K562 (cell line): Measurements from ENCODE around the gene EGFL7. TPM values are rescaled to one million over a fixed set of nuclear protein-coding genes. Genes with fewer than 3 reads are reported as not detected.

Source experiments
- ATAC-seq: fragments of 200-7000 bp; cut with Tn5 transposase; 3 replicates; pipeline ENCODE4 v1.9.1; 2020; ENCODE audit warnings: moderate library complexity
- BruUV-seq: library from RNA; stranded (reverse); fragments of 400-500 nt; replicated peaks from 2 replicates; lab custom pipeline; 2021; lab: Mats Ljungman, UMichigan
- CTCF ChIA-PET: fragments of 300-600 bp; formaldehyde crosslinking; extraction: SDS; loops from one replicate; lab custom pipeline; 2021; ENCODE audit warnings: low intra/inter-chr PET ratio; lab: Yijun Ruan, JAX
- POLR2A ChIA-PET: fragments of 300-600, 350-650 bp; sonication (Branson Sonifier 250); formaldehyde crosslinking; extraction: SDS; loops from one replicate; lab custom pipeline; 2021; ENCODE audit warnings: antibody characterized with exemption, inconsistent platforms; lab: Yijun Ruan, JAX
- DNase-seq, 4 experiments: peaks; one replicate each; pipeline versions ENCODE4 v3.0.0 to v3.0.0-alpha.2; 2011 to 2018; ENCODE audit warnings: low spot score in 3 of 4, mixed read lengths in 3 of 4; ENCODE audit errors: extremely low read depth in 1 of 4
- FAIRE-seq: peaks from 2 replicates; lab custom pipeline; 2011; peaks lifted over from hg19 to GRCh38; lab: Jason Lieb, UNC
- H2AFZ ChIP-seq: 2 replicates; pipeline ENCODE4 v1.6.0; 2011; ENCODE audit warnings: low read depth, low read length, control low read depth, inconsistent platforms
- H3K27ac ChIP-seq: fragments of 200-600 bp; 3 replicates; pipeline ENCODE4 v1.8.0; 2011; ENCODE audit warnings: low read depth, mild to moderate bottlenecking, control low read depth, inconsistent platforms, low read length, moderate library complexity, mixed read lengths; ENCODE audit errors: extremely low read depth
- H3K27me3 ChIP-seq, 2 experiments: fragments of 300-600 bp in 1 of 2; 2 replicates in 1 of 2; 3 replicates in 1 of 2; pipeline versions ENCODE4 v1.6.0 to v1.8.0; 2011; ENCODE audit warnings: inconsistent platforms in 2 of 2, low read length in 2 of 2, mild to moderate bottlenecking in 1 of 2, mixed read lengths in 1 of 2, moderate library complexity in 1 of 2; ENCODE audit not compliant: control insufficient read depth in 2 of 2, insufficient read depth in 2 of 2
- H3K36me3 ChIP-seq: fragments of 300-600 bp; 3 replicates; pipeline ENCODE4 v1.8.0; 2011; ENCODE audit warnings: mild to moderate bottlenecking, low read length, inconsistent platforms; ENCODE audit not compliant: control insufficient read depth, insufficient read depth
- H3K4me1 ChIP-seq, 2 experiments: fragments of 200-600 bp in 1 of 2; replicated peaks in 1 of 2; 2 replicates in 1 of 2; 3 replicates in 1 of 2; pipeline versions ENCODE4 v1.5.1 to v1.8.0; 2011; ENCODE audit warnings: inconsistent platforms in 2 of 2, low read length in 2 of 2, mild to moderate bottlenecking in 1 of 2, mixed read lengths in 1 of 2, moderate library complexity in 1 of 2; ENCODE audit not compliant: control insufficient read depth in 2 of 2, insufficient read depth in 2 of 2
- H3K4me2 ChIP-seq: 2 replicates; pipeline ENCODE4 v1.6.1; 2011; ENCODE audit warnings: low read length, control low read depth, inconsistent platforms, mixed read lengths; ENCODE audit not compliant: insufficient read depth
- H3K4me3 ChIP-seq: fragments of 200-600 bp; sonication (generic), shearing (Covaris generic); 2 replicates; pipeline ENCODE4 v1.5.1; 2016; ENCODE audit warnings: control low read depth, inconsistent platforms
- H3K79me2 ChIP-seq: fragments of 200-600 bp; 3 replicates; pipeline ENCODE4 v1.8.0; 2011; ENCODE audit warnings: low read length, inconsistent platforms; ENCODE audit not compliant: control insufficient read depth, insufficient read depth
- H3K9ac ChIP-seq, 2 experiments: 2 replicates each; pipeline versions ENCODE4 v1.6.0 to v1.6.1; 2011; ENCODE audit warnings: low read depth in 2 of 2, low read length in 2 of 2, control low read depth in 1 of 2, inconsistent platforms in 1 of 2, mild to moderate bottlenecking in 1 of 2, mixed read lengths in 1 of 2; ENCODE audit not compliant: insufficient read depth in 1 of 2
- H3K9me1 ChIP-seq: one replicate; pipeline ENCODE4 v1.6.0; 2011; ENCODE audit warnings: inconsistent platforms, mild to moderate bottlenecking, low read length, moderate library complexity; ENCODE audit not compliant: control insufficient read depth, insufficient read depth
- H3K9me3 ChIP-seq: replicated peaks from 2 replicates; pipeline ENCODE4 v1.5.1; 2011; ENCODE audit warnings: low read depth, low read length, inconsistent platforms; ENCODE audit not compliant: control insufficient read depth, insufficient read depth
- H4K20me1 ChIP-seq: replicated peaks from 2 replicates; pipeline ENCODE4 v1.6.1; 2011; ENCODE audit warnings: low read length, inconsistent platforms, mixed read lengths; ENCODE audit not compliant: control insufficient read depth, insufficient read depth
- CC2D1A ChIP-seq: fragments of 450-650 bp; IDR thresholded peaks from 2 replicates; pipeline ENCODE4 v1.6.1; 2017; ENCODE audit warnings: mild to moderate bottlenecking
- FOXK1 ChIP-seq: sonication (generic); formaldehyde crosslinking; IDR thresholded peaks from 2 replicates; pipeline ENCODE4 v1.8.0; 2022; ENCODE audit warnings: missing genetic modification reagents, mild to moderate bottlenecking, borderline replicate concordance
- FOXP4 ChIP-seq: sonication (generic); formaldehyde crosslinking; IDR thresholded peaks from 2 replicates; pipeline ENCODE4 v1.8.0; 2022; ENCODE audit warnings: mild to moderate bottlenecking, missing genetic modification reagents, borderline replicate concordance
- GABPB2 ChIP-seq: fragments of 250-450 bp; sonication (Bioruptor Pico); conservative IDR thresholded peaks from 2 replicates; pipeline ENCODE4 v1.5.1; 2021; ENCODE audit warnings: mild to moderate bottlenecking
- HMGXB4 ChIP-seq: sonication (generic); formaldehyde crosslinking; IDR thresholded peaks from 2 replicates; pipeline ENCODE4 v1.8.1; 2023; ENCODE audit warnings: mild to moderate bottlenecking, missing genetic modification reagents
- KLF1 ChIP-seq: fragments of 450-650 bp; IDR thresholded peaks from 2 replicates; pipeline ENCODE4 v1.6.1; 2016; ENCODE audit warnings: missing genetic modification characterization, missing compliant biosample characterization
- MECOM ChIP-seq: fragments of 250-450 bp; sonication (Bioruptor Pico); IDR thresholded peaks from 2 replicates; pipeline ENCODE4 v1.8.0; 2022; ENCODE audit warnings: inconsistent platforms
- SRSF9 ChIP-seq: fragments of 200-400 bp; formaldehyde crosslinking; IDR thresholded peaks from 2 replicates; pipeline ENCODE4 v1.6.1; 2017; ENCODE audit warnings: low read depth, low read length, borderline replicate concordance
- VEZF1 ChIP-seq: fragments of 200-800 bp; sonication (Bioruptor generic); IDR thresholded peaks from 2 replicates; pipeline ENCODE4 v1.6.1; 2017; ENCODE audit warnings: missing genetic modification characterization, missing compliant biosample characterization
- ZBTB7A ChIP-seq: IDR thresholded peaks from 2 replicates; pipeline ENCODE4 v1.6.1; 2011; ENCODE audit warnings: low read depth, mild to moderate bottlenecking, low read length, moderate library complexity, borderline replicate concordance; ENCODE audit not compliant: control insufficient read depth
- ZBTB8A ChIP-seq: fragments of 450-650 bp; IDR thresholded peaks from 2 replicates; pipeline ENCODE4 v1.6.1; 2018; ENCODE audit warnings: mild to moderate bottlenecking, moderate library complexity; ENCODE audit not compliant: partially characterized antibody
- ZBTB9 ChIP-seq: fragments of 450-650 bp; formaldehyde crosslinking; IDR thresholded peaks from 2 replicates; pipeline ENCODE4 v1.4.0; 2020; ENCODE audit warnings: mild to moderate bottlenecking, moderate library complexity
- WGBS: fragments of 100-300 bp; shearing (Covaris generic); methylation state at CpG from one replicate; pipeline ENCODE4 v1.1.6; 2016; ENCODE audit warnings: low coverage, mixed read lengths; ENCODE audit not compliant: insufficient coverage; ENCODE audit errors: missing lambda C conversion rate; 5-methylcytosine and 5-hydroxymethylcytosine counted together
- in situ Hi-C: fragments of 300-500 bp; cut with MboI; formaldehyde crosslinking; loops from 4 replicates; pipeline ENCODE4 v1.15.0; 2018; ENCODE audit warnings: inconsistent platforms, mixed read lengths
- intact Hi-C: fragments of 100-400 bp; cut with micrococcal nuclease; formaldehyde crosslinking; loops from 2 replicates; pipeline ENCODE4 v1.14.2; 2022
- polyA plus RNA-seq, 8 experiments: library from polyadenylated mRNA; depleted of rRNA in 4 of 8; stranded (reverse) in 5 of 8; unstranded in 3 of 8; fragments of >200 nt; fragmentation: Nextera tagmentation in 2 of 8; fragmentation: Illumina TruSeq in 1 of 8; extraction: Ambion mirVana in 2 of 8; extraction: Trizol in 1 of 8; gene quantifications; 2 replicates each; pipeline versions ENCODE4 v1.2.1 to v1.2.3, GENCODE V29; 2011 to 2014; ENCODE audit warnings: inconsistent platforms in 1 of 8, missing spikeins in 1 of 8
- total RNA-seq, 7 experiments: library from RNA; depleted of rRNA in 6 of 7; stranded (reverse); fragments of >200 nt in 6 of 7; fragmentation: Illumina TruSeq in 2 of 7; extraction: Trizol in 2 of 7; gene quantifications; 2 replicates each; pipeline versions ENCODE4 v1.2.1 to v1.2.3, GENCODE V29; 2011 to 2021; ENCODE audit warnings: low replicate concordance in 1 of 7

The EGFL7 gene
- total and polyA plus RNA-seq, 9 of the 15 experiments (the other 6 are each of a cell fraction or from before 2014, with no cell fraction given), result 1.5 to 286 (median 55.5) TPM

GRCh38 chr9:136694163-136694871, 31.6 kb downstream of the EGFL7 start:
- Histone ChIP-seq H3K9me3 (no peaks in the 10 kb centered on the region), H3K79me2 (no peaks in the 10 kb centered on the region), H3K9ac (no peak overlapping the region; a peak in 1 of 4 replicates), H2AFZ (no peak overlapping the region), H4K20me1 (no peaks in the 10 kb centered on the region), H3K27me3 (no peaks in the 10 kb centered on the region), H3K4me3 (no peak overlapping the region), H3K4me2 (peak overlapping the region; percentile 49; the same call in 1 of the 2 replicates), H3K9me1 (no peaks in the 10 kb centered on the region), H3K36me3 (no peaks in the 10 kb centered on the region), H3K4me1 (peaks cover 9 to 74% of the 10 kb centered on the region in 2 experiments; a peak in 4 of 5 replicates), H3K27ac (no peak overlapping the region)
- BruUV-seq, result no TSS peak
- POLR2A ChIA-PET, result interaction anchor here (0.7 to 1.9 kb wide), 2 partner anchors 22 to 29 kb away, joined by 3 to 5 read pairs; no protein-coding TSS in a partner anchor
- intact Hi-C loops (loop anchor here (5.0 kb wide), 2 partner anchors 47 to 207 kb away; no protein-coding TSS in a partner anchor), in situ Hi-C loops (no loop called here)
- peak; percentile 75 for FAIRE-seq
- 15% methylated on average over 24 of the region's 32 CpGs for WGBS
- peak; percentile 82 to 94 (median 87) for DNase-seq
- CTCF ChIA-PET, result interaction anchor here (0.6 to 1.5 kb wide), 4 partner anchors 48 to 383 kb away, joined by 3 to 12 read pairs (median 5); no protein-coding TSS in a partner anchor
- ATAC-seq, result peak; percentile 95
- TF ChIP-seq FOXP4 (CRISPR knock-in tag), result no peak
- TF ChIP-seq KLF1 (tag), result no peak
- TF ChIP-seq FOXK1, result no peak
- no peak for TF ChIP-seq ZBTB9 (CRISPR knock-in tag)
- no peak for TF ChIP-seq MECOM (CRISPR knock-in tag)
- no peak for TF ChIP-seq SRSF9
- TF ChIP-seq VEZF1 (CRISPR knock-in tag), result peak; percentile 85
- TF ChIP-seq HMGXB4, result no peak
- no peak for TF ChIP-seq GABPB2 (CRISPR knock-in tag)
- no peak for TF ChIP-seq ZBTB8A
- TF ChIP-seq CC2D1A, result peak; percentile 15; the same call in 1 of the 2 replicates
- TF ChIP-seq ZBTB7A, result peak; percentile 64
